LNCaP clone FGC (cell line): Measurements from ENCODE around the gene CDH3.
A peak's percentile ranks its signal among the peaks of the same experiment; 100 is the strongest.

Experiments
- DNase-seq: peaks from one replicate; pipeline ENCODE4 v3.0.0-alpha.2; 2011; ENCODE audit warnings: low read depth
- H3K4me3 ChIP-seq: 2 replicates; pipeline ENCODE4 v1.5.1; 2011; ENCODE audit warnings: mild to moderate bottlenecking, low read depth, low read length, control low read depth
- TF ChIP-seq, protein P1 (sequence below): IDR thresholded peaks from 2 replicates; pipeline ENCODE4 v1.5.1; 2012; ENCODE audit warnings: mild to moderate bottlenecking; ENCODE audit not compliant: control insufficient read depth, insufficient read depth; ENCODE audit errors: extremely low read depth

CDH3 gene

DNA sequence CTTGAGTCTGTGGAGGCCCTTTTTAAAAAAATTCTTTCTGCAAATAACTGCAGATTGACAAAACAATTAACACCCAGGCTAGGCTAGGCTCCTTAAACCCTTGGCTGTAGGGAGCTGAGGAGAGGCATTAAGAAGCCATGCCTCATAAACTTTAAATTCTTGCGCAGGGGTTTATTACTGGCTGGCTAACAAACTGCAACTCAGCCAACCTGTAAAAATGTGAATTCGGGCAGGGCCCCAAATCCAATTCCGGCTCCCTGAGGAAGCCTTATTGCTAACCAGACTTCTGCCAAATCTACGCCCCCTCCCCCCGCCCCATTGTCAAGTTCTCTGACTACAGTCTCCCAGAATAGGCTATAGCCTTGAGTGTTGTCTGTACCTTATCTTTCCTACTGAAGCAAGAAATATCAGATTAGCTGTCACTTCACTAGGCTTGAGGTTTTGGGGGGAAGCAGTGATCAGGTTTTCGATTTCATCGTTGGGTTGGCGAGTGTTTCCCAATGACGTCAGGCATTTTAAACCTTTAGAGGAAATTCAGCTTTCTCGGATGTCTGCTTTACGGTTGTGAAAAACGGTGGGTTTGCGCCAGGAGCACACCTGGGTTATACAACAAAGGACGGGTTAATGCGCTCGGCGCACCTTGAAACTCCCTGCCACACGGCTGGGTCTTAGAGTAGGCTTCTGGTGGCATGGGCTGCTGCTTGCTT is 2.0 kb downstream of the CDH3 start:
- peak; percentile 61 for DNase-seq
- H3K4me3 ChIP-seq: no peak overlapping the region
- TF ChIP-seq, protein P1, sequence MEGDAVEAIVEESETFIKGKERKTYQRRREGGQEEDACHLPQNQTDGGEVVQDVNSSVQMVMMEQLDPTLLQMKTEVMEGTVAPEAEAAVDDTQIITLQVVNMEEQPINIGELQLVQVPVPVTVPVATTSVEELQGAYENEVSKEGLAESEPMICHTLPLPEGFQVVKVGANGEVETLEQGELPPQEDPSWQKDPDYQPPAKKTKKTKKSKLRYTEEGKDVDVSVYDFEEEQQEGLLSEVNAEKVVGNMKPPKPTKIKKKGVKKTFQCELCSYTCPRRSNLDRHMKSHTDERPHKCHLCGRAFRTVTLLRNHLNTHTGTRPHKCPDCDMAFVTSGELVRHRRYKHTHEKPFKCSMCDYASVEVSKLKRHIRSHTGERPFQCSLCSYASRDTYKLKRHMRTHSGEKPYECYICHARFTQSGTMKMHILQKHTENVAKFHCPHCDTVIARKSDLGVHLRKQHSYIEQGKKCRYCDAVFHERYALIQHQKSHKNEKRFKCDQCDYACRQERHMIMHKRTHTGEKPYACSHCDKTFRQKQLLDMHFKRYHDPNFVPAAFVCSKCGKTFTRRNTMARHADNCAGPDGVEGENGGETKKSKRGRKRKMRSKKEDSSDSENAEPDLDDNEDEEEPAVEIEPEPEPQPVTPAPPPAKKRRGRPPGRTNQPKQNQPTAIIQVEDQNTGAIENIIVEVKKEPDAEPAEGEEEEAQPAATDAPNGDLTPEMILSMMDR: no peak

DNA sequence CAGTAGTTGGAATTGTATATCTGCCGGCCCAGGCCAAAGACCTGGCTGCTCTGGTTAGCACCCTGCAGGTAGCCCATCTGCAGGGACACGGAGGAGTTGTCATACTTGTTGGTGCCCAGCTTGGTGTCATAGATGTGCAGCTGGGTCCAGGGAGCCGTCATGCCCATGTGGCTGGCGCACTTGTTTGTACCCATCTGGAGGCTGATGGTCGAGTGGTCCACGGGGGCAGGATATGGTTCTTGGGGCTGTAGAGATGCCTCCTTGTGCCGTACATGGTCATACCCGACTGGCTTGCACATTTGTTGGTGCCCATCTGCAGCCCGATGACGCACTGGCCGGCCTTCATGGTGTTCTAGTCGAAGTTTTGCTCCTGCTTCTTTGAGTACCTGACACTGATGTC is 6.0 kb downstream of the CDH3 start:
- TF ChIP-seq, protein P1: no peak
- DNase-seq: no peak

DNA sequence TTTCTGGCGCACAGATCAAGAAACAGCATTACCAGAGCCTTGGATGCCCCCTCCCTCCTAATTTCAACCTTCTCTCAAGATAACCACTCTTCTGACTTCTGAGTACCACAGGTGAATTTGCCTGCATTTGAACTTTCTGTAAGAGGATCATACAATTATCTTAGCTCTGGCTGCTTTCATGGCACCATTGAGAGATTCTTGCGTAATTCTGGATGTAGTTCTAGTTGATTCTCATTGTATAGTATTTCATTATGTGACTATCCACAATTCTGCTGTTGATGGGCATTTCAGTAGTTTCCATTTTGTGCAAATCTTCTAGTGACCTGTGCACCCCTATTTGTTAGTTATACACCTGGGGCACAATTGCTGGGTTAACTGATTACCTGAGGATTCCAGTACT is 7.5 kb downstream of the CDH3 start:
- H3K4me3 ChIP-seq: no peak overlapping the region
- no peak for DNase-seq
- TF ChIP-seq, protein P1: no peak

More for the DNA sequence above, 6.0 kb downstream of the CDH3 start:
- H3K4me3 ChIP-seq: no peak overlapping the region

DNA sequence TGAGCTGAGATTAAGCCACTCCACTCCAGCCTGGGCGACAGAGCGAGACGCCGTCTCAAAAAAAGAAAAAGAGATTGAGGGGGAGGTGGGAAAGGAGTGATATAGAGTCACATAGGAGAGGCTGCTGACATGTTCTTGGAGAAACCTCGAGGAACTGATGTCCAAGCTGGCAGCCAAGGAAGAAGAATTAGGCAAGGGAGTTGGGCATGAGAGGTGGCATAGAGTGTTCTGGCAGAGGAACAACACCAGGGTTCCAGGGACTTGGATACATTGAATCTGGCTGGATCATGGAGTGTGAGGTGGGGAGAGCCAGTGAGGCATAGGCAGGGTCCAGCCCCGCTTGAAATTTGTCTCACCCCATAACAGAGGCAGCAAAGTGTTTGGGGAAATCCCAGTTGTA is 10.7 kb downstream of the CDH3 start:
- no peak overlapping the region for H3K4me3 ChIP-seq
- TF ChIP-seq, protein P1: no peak
- DNase-seq: no peak

DNA sequence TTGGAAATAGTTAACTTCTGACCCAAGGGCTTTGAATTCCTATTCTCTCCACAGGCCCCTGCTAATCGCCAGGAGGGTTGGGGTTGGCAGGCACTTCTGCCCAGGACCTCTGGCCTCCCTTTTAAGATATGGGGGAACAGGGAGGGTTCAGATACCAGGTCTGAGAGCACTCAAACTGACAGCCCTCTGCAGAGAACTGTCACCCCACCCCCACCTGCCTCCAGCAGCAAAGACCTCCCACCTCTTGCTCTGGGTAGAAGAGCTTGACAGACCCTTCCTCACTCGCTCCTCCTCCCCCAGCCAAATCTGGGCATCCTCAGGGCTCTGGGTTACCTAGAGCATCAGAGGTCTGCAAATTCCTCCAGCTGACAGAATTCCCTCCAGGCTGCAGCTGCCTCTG is 11.6 kb downstream of the CDH3 start:
- TF ChIP-seq, protein P1: no peak
- H3K4me3 ChIP-seq: no peak overlapping the region
- no peak for DNase-seq

DNA sequence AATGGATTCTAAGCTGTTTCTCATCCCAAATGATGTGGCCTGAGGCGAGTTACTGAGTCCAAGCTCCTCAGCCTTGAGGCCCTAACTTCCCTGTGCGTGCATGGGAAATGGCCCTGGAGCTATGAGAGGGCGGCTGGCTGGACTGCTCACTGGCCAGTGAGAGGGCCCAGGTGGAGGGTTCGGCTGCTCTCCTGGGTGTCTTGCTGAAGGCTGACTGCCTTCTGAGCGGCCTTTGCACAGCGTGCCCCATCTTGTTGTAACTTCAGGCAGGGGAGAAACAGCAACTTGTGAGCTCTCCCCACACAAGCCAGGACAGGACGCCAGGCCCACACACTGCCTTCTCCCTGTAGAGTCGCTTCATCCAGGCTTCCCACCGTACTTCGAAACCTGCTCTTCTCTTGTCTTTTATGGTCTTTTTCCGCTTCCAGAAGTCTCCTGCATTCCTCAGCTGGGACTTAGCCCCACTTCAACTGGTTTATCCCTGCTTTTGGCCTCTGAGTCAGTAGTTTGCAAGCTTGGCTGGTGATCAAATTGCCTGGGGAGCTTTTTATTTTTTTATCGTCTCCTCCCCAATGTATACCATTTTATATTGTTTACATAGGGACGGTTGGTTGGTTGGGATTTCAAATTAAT is 13.3 kb downstream of the CDH3 start:
- peak; percentile 70 for DNase-seq
- no peak overlapping the region for H3K4me3 ChIP-seq

More for the DNA sequence above, 13.3 kb downstream of the CDH3 start:
- TF ChIP-seq, protein P1: no peak
